H1 (cell line): ENCODE data around the gene SOAT2. TPM values are rescaled to one million over a fixed set of nuclear protein-coding genes. Genes with fewer than 3 reads are reported as not detected.
"Not testable (repeated sequence)": the region's sequence is repeated elsewhere in the genome, so short reads cannot be mapped to it uniquely, and the experiment has no call there.

Experiments
- CTCF ChIA-PET: fragments of 300-600 bp; sonication (Branson Sonifier 250); formaldehyde crosslinking; loops from one replicate; lab custom pipeline; 2021; ENCODE audit not compliant: partially characterized antibody; lab: Charles Lee
- POLR2A ChIA-PET: fragments of 300-600 bp; sonication (Branson Sonifier 250); formaldehyde crosslinking; loops from one replicate; lab custom pipeline; 2021; ENCODE audit warnings: inconsistent platforms; ENCODE audit not compliant: partially characterized antibody; lab: Charles Lee
- DNase-seq, 2 experiments: peaks; one replicate each; pipeline versions ENCODE4 v3.0.0 to v3.0.0-alpha.2; 2010 to 2022; ENCODE audit warnings: low spot score in 2 of 2, low read depth in 1 of 2, mixed read lengths in 1 of 2
- FAIRE-seq: peaks from 2 replicates; lab custom pipeline; 2011; peaks lifted over from hg19 to GRCh38; lab: Jason Lieb, UNC
- H2AFZ ChIP-seq: 2 replicates; pipeline ENCODE4 v1.8.1; 2012; ENCODE audit warnings: low read length, inconsistent platforms
- H2AK5ac ChIP-seq: 2 replicates; pipeline ENCODE4 v1.6.1; 2013; ENCODE audit warnings: low read depth, low read length
- H2BK120ac ChIP-seq: replicated peaks from 2 replicates; pipeline ENCODE3; 2013; ENCODE audit warnings: low read depth, low read length, inconsistent platforms
- H2BK12ac ChIP-seq: 2 replicates; pipeline ENCODE4 v1.6.1; 2013; ENCODE audit warnings: low read depth, low read length
- H2BK15ac ChIP-seq: 2 replicates; pipeline ENCODE4 v1.6.1; 2013; ENCODE audit warnings: low read length
- H2BK20ac ChIP-seq: 2 replicates; pipeline ENCODE4 v1.6.1; 2013; ENCODE audit warnings: low read length
- H2BK5ac ChIP-seq: 2 replicates; pipeline ENCODE4 v1.6.1; 2013; ENCODE audit warnings: low read depth, low read length
- H3K14ac ChIP-seq: 2 replicates; pipeline ENCODE4 v1.6.1; 2013; ENCODE audit warnings: inconsistent platforms; ENCODE audit not compliant: insufficient read length
- H3K18ac ChIP-seq: 2 replicates; pipeline ENCODE4 v1.6.1; 2013; ENCODE audit warnings: low read length; ENCODE audit errors: extremely low read depth
- H3K23ac ChIP-seq: 2 replicates; pipeline ENCODE4 v1.6.1; 2013; ENCODE audit warnings: inconsistent platforms; ENCODE audit not compliant: insufficient read length
- H3K23me2 ChIP-seq: 2 replicates; pipeline ENCODE4 v1.6.1; 2013; ENCODE audit warnings: low read depth, low read length
- H3K27ac ChIP-seq: 2 replicates; pipeline ENCODE4 v1.6.1; 2011; ENCODE audit warnings: low read depth, low read length, inconsistent platforms
- H3K27me3 ChIP-seq, 4 experiments: replicated peaks in 1 of 4; 1 replicate in 1 of 4; 2 replicates in 3 of 4; pipeline versions ENCODE4 v1.6.1 to v1.8.1; 2011 to 2013; ENCODE audit warnings: low read length in 3 of 4, mild to moderate bottlenecking in 3 of 4, inconsistent platforms in 2 of 4, mixed read lengths in 2 of 4, moderate library complexity in 1 of 4; ENCODE audit not compliant: control insufficient read depth in 3 of 4, insufficient read depth in 3 of 4; ENCODE audit errors: extremely low read depth in 1 of 4
- H3K36me3 ChIP-seq, 4 experiments: 2 replicates each; pipeline versions ENCODE4 v1.6.1 to v1.8.1; 2011 to 2013; ENCODE audit warnings: mild to moderate bottlenecking in 4 of 4, low read length in 3 of 4, moderate library complexity in 2 of 4, control low read depth in 1 of 4, inconsistent platforms in 1 of 4; ENCODE audit not compliant: insufficient read depth in 4 of 4, control insufficient read depth in 2 of 4
- H3K4ac ChIP-seq: replicated peaks from 2 replicates; pipeline ENCODE3; 2013; ENCODE audit warnings: low read length, low read depth, mixed read lengths, inconsistent platforms; ENCODE audit not compliant: insufficient read length
- H3K4me1 ChIP-seq, 4 experiments: replicated peaks in 1 of 4; 1 replicate in 1 of 4; 2 replicates in 3 of 4; pipeline versions ENCODE4 v1.6.1 to v1.8.1; 2011 to 2013; ENCODE audit warnings: low read length in 3 of 4, inconsistent platforms in 2 of 4, mixed read lengths in 1 of 4; ENCODE audit not compliant: insufficient read depth in 4 of 4, control insufficient read depth in 3 of 4
- H3K4me2 ChIP-seq, 2 experiments: 2 replicates each; pipeline versions ENCODE4 v1.6.1 to v1.8.1; 2011 to 2013; ENCODE audit warnings: low read depth in 2 of 2, low read length in 2 of 2, control low read depth in 1 of 2, inconsistent platforms in 1 of 2, mild to moderate bottlenecking in 1 of 2; ENCODE audit not compliant: insufficient read depth in 1 of 2
- H3K4me3 ChIP-seq, 4 experiments: fragments of 200-600, 300-600 bp in 1 of 4; sonication (generic), shearing (Covaris generic), sonication (Bioruptor Twin) in 1 of 4; 2 replicates each; pipeline versions ENCODE4 v1.5.1 to v1.8.1; 2011 to 2016; ENCODE audit warnings: low read length in 4 of 4, low read depth in 3 of 4, control low read depth in 2 of 4, inconsistent platforms in 2 of 4, mild to moderate bottlenecking in 2 of 4, mixed read lengths in 1 of 4, moderate library complexity in 1 of 4; ENCODE audit not compliant: insufficient read depth in 2 of 4; ENCODE audit errors: extremely low read depth in 1 of 4
- H3K56ac ChIP-seq: replicated peaks from 2 replicates; pipeline ENCODE3; 2013; ENCODE audit warnings: low read depth, mild to moderate bottlenecking, mixed read lengths, low read length, inconsistent platforms; ENCODE audit not compliant: insufficient read length
- H3K79me1 ChIP-seq: 2 replicates; pipeline ENCODE4 v1.6.1; 2013; ENCODE audit warnings: low read depth, low read length, control low read depth
- H3K79me2 ChIP-seq, 2 experiments: 2 replicates each; pipeline versions ENCODE4 v1.6.1 to v1.8.1; 2012 to 2013; ENCODE audit warnings: low read length in 2 of 2, mild to moderate bottlenecking in 2 of 2, inconsistent platforms in 1 of 2; ENCODE audit not compliant: insufficient read depth in 2 of 2, control insufficient read depth in 1 of 2
- H3K9ac ChIP-seq, 4 experiments: replicated peaks in 1 of 4; 1 replicate in 1 of 4; 2 replicates in 3 of 4; pipeline versions ENCODE4 v1.6.1 to v1.8.1; 2011 to 2013; ENCODE audit warnings: low read depth in 3 of 4, low read length in 3 of 4, control low read depth in 2 of 4, mild to moderate bottlenecking in 2 of 4, moderate library complexity in 2 of 4, inconsistent platforms in 1 of 4; ENCODE audit errors: extremely low read depth in 1 of 4
- H3K9me3 ChIP-seq, 2 experiments: 2 replicates each; pipeline versions ENCODE4 v1.6.1 to v1.8.1; 2012 to 2013; ENCODE audit warnings: mild to moderate bottlenecking in 2 of 2, moderate library complexity in 2 of 2, control low read depth in 1 of 2, inconsistent platforms in 1 of 2, low read depth in 1 of 2, low read length in 1 of 2, mixed read lengths in 1 of 2; ENCODE audit not compliant: insufficient read depth in 2 of 2
- H4K20me1 ChIP-seq, 2 experiments: replicated peaks in 1 of 2; 2 replicates each; pipeline versions ENCODE3 to v1.8.1; 2011 to 2013; ENCODE audit warnings: inconsistent platforms in 2 of 2, low read length in 2 of 2, mild to moderate bottlenecking in 1 of 2; ENCODE audit not compliant: insufficient read depth in 2 of 2, control insufficient read depth in 1 of 2
- H4K5ac ChIP-seq: 2 replicates; pipeline ENCODE4 v1.6.1; 2013; ENCODE audit warnings: low read length, low read depth, mixed read lengths, inconsistent platforms; ENCODE audit not compliant: insufficient read length
- H4K8ac ChIP-seq: 2 replicates; pipeline ENCODE4 v1.8.0; 2013; ENCODE audit warnings: mild to moderate bottlenecking, moderate library complexity, low read length, inconsistent platforms; ENCODE audit not compliant: insufficient read depth; ENCODE audit errors: extremely low read depth
- H4K91ac ChIP-seq: replicated peaks from 2 replicates; pipeline ENCODE3; 2013; ENCODE audit warnings: low read length, mixed read lengths, inconsistent platforms; ENCODE audit not compliant: insufficient read length
- WGBS, 2 experiments: shearing (Covaris generic) in 1 of 2; methylation state at CpG; one replicate each; pipeline versions ENCODE4 v1.1.6 to v1.1.7; 2013 to 2015; ENCODE audit warnings: low lambda C conversion rate in 2 of 2, mixed read lengths in 2 of 2, inconsistent platforms in 1 of 2, low coverage in 1 of 2, missing lambda C conversion rate in 1 of 2; ENCODE audit not compliant: insufficient replicate concordance in 2 of 2, insufficient coverage in 1 of 2, insufficient read length in 1 of 2; ENCODE audit errors: extremely low coverage in 1 of 2, missing lambda C conversion rate in 1 of 2; 5-methylcytosine and 5-hydroxymethylcytosine counted together
- polyA plus RNA-seq, 7 experiments: library from polyadenylated mRNA; depleted of rRNA in 3 of 7; stranded (reverse) in 5 of 7; unstranded in 2 of 7; fragments of >200 nt in 5 of 7; fragments of 200-250 nt in 2 of 7; gene quantifications; 1 replicate in 5 of 7; 2 replicates in 1 of 7; 4 replicates in 1 of 7; pipeline versions ENCODE4 v1.2.1 to v1.2.3, GENCODE V29; 2011 to 2013; ENCODE audit warnings: missing spikeins in 2 of 7, mixed read lengths in 2 of 7
- total RNA-seq: library from RNA; stranded (reverse); fragmentation: NEBNext Ultra II Directional; extraction: Animal tissue kit (Norgen Biotek cat#: 25700); gene quantifications from 2 replicates; pipeline ENCODE4 v1.2.1, GENCODE V29; 2021

The SOAT2 gene
- total and polyA plus RNA-seq, 2 of the 8 experiments (the other 6 are each of a cell fraction or from before 2014, with no cell fraction given), result 0.08 TPM; not detected in 1

- H3K4ac ChIP-seq, H2BK120ac ChIP-seq, H3K14ac ChIP-seq, H2BK5ac ChIP-seq, H3K79me1 ChIP-seq, H4K8ac ChIP-seq, POLR2A ChIA-PET, H3K9me3 ChIP-seq, H3K56ac ChIP-seq, H2AFZ ChIP-seq, H3K27ac ChIP-seq, H2BK15ac ChIP-seq, DNase-seq, H2AK5ac ChIP-seq, H4K91ac ChIP-seq, H4K20me1 ChIP-seq, H3K4me3 ChIP-seq, H3K9ac ChIP-seq, H3K36me3 ChIP-seq, H3K23ac ChIP-seq, H3K4me1 ChIP-seq, H3K18ac ChIP-seq, H2BK20ac ChIP-seq, FAIRE-seq, H3K79me2 ChIP-seq, H4K5ac ChIP-seq, H3K23me2 ChIP-seq, H2BK12ac ChIP-seq, H3K4me2 ChIP-seq: not testable (repeated sequence)
- H3K27me3 ChIP-seq, result peaks cover 0 to 13% (median 7%) of the 10 kb centered on the region in 4 experiments; a peak in 5 of 7 replicates
- 69% methylated on average over 2 of the region's 2 CpGs; no CpG with 5 or more reads in 1 of the 2 experiments for WGBS, 2 experiments
- CTCF ChIA-PET, result interaction anchor here (1.6 to 8.2 kb wide), 5 partner anchors 35 to 96 kb away, joined by 4 to 101 read pairs (median 78); partner anchors contain the start of genes IGFBP6 and SOAT2
Observed at GRCh38 chr12:53163008-53163407, 59.7 kb downstream of the SOAT2 start.
